Adipocyte (in vitro differentiated cells): ENCODE data around the gene NGF.
A peak's percentile ranks its signal among the peaks of the same experiment; 100 is the strongest.
"Not testable (repeated sequence)": the region's sequence is repeated elsewhere in the genome, so short reads cannot be mapped to it uniquely, and the experiment has no call there.

Source experiments
- DNase-seq: peaks from one replicate; pipeline ENCODE4 v3.0.0-alpha.2; 2015; ENCODE audit warnings: low read depth
- H3K27me3 ChIP-seq: replicated peaks from 2 replicates; pipeline ENCODE4 v1.7.0; 2013; ENCODE audit warnings: mild to moderate bottlenecking, low read length, moderate library complexity; ENCODE audit not compliant: control insufficient read depth, insufficient read depth
- H3K36me3 ChIP-seq: 2 replicates; pipeline ENCODE4 v1.7.0; 2013; ENCODE audit warnings: low read length, mild to moderate bottlenecking, moderate library complexity; ENCODE audit not compliant: control insufficient read depth, insufficient read depth, severe bottlenecking
- H3K4me1 ChIP-seq: 2 replicates; pipeline ENCODE4 v1.7.0; 2013; ENCODE audit warnings: mild to moderate bottlenecking, low read length, moderate library complexity; ENCODE audit not compliant: control insufficient read depth, insufficient read depth
- H3K4me3 ChIP-seq: 2 replicates; pipeline ENCODE4 v1.7.0; 2013; ENCODE audit warnings: mild to moderate bottlenecking, low read length, moderate library complexity
- H3K9ac ChIP-seq: 2 replicates; pipeline ENCODE4 v1.7.0; 2013; ENCODE audit warnings: mild to moderate bottlenecking, low read length, moderate library complexity
- H3K9me3 ChIP-seq: 2 replicates; pipeline ENCODE4 v1.7.0; 2013; ENCODE audit warnings: mild to moderate bottlenecking, low read length, moderate library complexity; ENCODE audit not compliant: control insufficient read depth

NGF gene

DNA sequence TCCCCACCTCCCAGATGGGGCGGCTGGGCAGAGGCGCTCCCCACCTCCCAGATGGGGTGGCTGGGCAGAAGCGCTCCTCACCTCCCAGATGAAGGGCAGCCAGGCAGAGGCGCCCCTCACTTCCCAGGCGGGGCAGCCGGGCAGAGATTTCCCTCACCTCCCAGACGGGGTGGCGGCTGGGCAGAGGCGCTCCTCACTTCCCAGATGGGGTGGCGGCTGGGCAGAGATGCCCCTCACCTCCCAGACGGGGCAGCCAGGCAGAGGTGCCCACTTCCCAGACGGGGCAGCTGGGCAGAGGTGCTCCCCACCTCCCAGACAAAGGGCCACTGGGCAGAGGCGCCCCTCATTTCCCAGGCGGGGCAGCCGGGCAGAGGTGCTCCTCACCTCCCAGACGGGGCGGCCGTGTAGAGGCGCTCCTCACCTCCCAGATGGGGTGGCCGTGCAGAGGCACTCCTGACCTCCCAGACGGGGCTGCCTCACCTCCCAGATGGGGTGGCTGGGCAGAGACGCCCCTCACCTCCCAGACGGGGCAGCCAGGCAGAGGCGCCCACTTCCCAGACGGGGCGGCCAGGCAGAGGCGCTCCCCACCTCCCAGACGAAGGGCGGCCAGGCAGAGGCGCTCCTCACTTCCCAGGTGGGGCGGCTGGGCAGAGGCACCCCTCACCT, 21.9 kb upstream of the NGF start:
- not testable (repeated sequence) for H3K9me3 ChIP-seq, H3K4me3 ChIP-seq, H3K9ac ChIP-seq, H3K36me3 ChIP-seq, DNase-seq, H3K27me3 ChIP-seq
- H3K4me1 ChIP-seq, result peaks cover 16% of the 10 kb centered on the region

DNA sequence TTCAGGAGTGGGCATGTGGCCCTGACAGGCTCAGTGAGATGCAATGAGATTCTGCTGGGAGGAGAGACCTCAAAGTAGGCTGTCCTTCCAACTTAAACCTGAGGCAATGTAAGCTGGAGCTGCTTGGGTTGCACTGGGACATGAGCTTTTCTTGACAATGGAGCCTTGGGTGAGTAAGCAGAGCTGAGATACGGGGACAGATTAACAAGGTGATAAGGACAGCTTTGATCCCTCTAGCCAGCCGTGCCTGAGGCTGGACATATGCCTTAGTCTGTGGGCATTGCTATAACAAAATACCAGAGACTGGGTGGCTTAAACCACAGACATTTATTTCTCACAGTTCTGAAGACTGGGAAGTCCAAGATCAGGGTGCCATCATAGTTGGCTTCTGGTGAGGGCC, 18.3 kb upstream of the NGF start:
- Histone ChIP-seq H3K9me3 (no peaks in the 10 kb centered on the region), H3K36me3 (no peaks in the 10 kb centered on the region), H3K4me1 (peaks cover 9% of the 10 kb centered on the region), H3K9ac (no peak overlapping the region), H3K27me3 (no peaks in the 10 kb centered on the region), H3K4me3 (no peak overlapping the region)
- no peak for DNase-seq

DNA sequence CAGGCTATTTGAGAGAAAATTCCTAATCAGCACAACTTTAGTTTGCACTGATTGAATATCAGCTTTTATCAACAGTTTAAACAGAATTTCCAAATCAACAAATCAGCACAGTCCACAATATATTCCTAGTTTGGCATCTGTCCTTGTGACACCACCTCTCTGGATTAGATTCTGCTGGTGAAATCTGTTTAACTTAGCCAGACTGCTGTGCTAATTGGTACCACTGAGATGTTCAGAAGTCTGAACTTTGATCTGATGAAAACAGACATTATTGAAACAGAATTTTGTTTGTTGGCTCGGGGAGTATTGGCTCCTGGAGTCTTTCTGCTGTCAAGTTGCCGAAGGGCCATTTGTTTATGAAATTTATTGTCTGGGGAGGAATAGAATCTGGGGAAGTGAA, 17.0 kb upstream of the NGF start:
- no peaks in the 10 kb centered on the region for H3K27me3 ChIP-seq
- H3K9me3 ChIP-seq, result no peaks in the 10 kb centered on the region
- H3K36me3 ChIP-seq, result no peaks in the 10 kb centered on the region
- H3K4me1 ChIP-seq, result peaks cover 9% of the 10 kb centered on the region
- no peak overlapping the region for H3K9ac ChIP-seq
- no peak for DNase-seq
- H3K4me3 ChIP-seq, result no peak overlapping the region

DNA sequence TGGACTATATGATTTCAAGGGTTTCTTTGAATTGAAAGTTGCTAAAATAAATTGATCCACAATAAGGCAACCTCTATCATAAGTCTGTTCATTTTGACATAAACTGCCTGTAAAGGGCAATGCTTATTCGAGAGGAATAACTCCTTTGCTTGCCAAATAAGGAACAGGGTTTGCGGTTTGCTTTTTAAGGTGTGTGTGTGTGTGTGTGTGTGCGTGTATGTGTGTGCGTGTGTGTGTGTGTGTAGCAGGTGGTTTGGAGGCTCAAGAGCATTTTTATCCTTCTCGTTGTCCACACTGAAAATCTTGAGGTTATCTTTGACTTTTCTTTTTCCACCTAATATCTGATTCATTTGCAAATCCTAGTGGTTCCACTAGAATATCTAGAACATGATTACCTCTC, 13.1 kb upstream of the NGF start:
- Histone ChIP-seq H3K36me3 (no peaks in the 10 kb centered on the region), H3K27me3 (no peaks in the 10 kb centered on the region), H3K4me1 (peaks cover 9% of the 10 kb centered on the region), H3K4me3 (no peak overlapping the region), H3K9me3 (no peaks in the 10 kb centered on the region), H3K9ac (no peak overlapping the region)
- DNase-seq, result no peak

DNA sequence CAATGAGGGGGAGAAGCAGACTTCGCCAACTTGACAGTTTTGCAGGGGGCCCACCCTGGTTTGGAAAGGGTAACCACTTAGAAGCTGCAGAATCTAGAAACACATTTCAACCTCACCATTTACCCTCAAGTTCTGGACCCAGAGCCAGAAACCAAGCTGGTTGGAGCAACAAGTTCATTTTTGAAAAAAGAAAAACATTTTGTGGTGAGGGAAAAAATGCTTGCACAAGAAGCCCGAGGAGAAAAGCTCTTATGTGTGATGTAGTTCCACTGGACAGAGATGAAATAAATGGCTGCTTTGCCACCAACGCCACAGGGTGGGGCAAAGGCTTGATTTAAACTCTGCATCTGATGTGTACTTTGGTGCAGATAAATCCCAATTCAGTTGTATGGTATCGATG, 10.6 kb upstream of the NGF start:
- H3K36me3 ChIP-seq, result no peaks in the 10 kb centered on the region
- no peaks in the 10 kb centered on the region for H3K9me3 ChIP-seq
- H3K4me3 ChIP-seq, result no peak overlapping the region
- H3K9ac ChIP-seq, result no peak overlapping the region
- peak; percentile 24 for DNase-seq
- peaks cover 2% of the 10 kb centered on the region for H3K27me3 ChIP-seq
- H3K4me1 ChIP-seq, result no peaks in the 10 kb centered on the region

DNA sequence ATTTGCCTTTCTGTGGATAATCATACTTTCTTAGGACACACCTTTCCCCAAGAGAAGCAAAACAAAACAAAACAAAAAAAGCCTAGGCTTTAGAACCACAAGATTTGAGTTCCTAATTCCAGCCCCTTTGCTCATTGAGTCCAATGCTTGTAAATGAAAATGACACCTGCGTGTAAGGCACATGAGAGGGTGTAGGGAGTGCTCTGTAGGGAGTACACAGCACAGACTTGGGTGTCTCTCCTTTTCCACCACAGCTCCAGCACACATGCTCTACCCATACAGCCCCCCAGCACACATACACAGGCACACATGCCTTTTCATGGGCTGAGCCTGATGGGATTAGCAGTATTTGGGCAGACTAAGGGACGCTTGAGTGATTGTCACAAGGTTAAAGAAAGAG, 9.2 kb upstream of the NGF start:
- no peaks in the 10 kb centered on the region for H3K4me1 ChIP-seq
- no peak overlapping the region for H3K9ac ChIP-seq
- peaks cover 2% of the 10 kb centered on the region for H3K27me3 ChIP-seq
- no peaks in the 10 kb centered on the region for H3K9me3 ChIP-seq
- H3K4me3 ChIP-seq, result no peak overlapping the region
- H3K36me3 ChIP-seq, result no peaks in the 10 kb centered on the region
- no peak for DNase-seq

DNA sequence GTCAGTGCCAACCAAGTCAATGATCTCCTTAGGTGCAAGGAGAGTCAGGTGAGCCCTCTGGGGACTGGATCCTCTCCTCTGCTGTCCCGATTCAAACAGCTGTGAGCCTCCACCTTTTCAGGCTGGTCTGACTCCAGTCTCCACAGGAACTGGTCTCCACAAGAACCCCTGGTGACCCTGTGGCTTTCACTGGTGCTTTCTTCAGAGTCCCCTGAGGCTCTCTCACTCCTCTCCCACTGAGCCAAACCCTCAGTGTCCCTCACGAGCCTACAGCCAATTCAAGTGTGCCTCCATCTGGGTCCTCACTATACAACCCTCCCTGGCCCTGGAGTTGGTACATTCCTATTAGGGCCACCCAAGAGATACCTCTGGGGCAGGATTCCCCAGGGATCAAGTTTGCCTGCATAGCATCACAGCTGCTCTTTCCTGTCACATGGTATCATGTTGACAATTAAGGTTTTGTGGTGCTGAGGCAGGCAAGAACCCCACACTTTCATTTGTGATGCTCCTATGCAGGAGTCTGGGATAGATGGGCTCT, 5.2 kb upstream of the NGF start:
- Histone ChIP-seq H3K27me3 (peaks cover 2% of the 10 kb centered on the region), H3K36me3 (no peaks in the 10 kb centered on the region), H3K9me3 (no peaks in the 10 kb centered on the region), H3K4me1 (peaks cover 9% of the 10 kb centered on the region), H3K9ac (no peak overlapping the region), H3K4me3 (no peak overlapping the region)
- DNase-seq, result no peak

DNA sequence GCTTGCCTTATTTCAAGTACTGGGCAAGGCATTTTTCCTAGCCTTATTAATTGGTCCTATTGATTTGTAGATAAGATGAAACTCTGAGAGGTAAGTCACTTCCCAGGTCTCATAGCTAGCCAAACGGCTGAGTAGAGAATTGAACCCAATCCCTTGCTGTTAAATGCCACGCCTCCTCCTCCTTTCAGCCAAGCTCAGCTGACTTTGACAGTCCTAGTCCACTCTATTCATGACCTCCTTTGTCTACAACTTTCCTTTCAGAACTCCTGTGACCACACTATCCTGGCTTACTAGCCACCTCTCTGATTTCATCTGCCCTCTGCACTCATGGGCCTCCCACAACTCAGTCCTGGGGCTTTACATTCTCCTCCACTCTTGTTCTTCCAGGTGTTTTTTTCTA, 3.9 kb upstream of the NGF start:
- Histone ChIP-seq H3K4me1 (peaks cover 13% of the 10 kb centered on the region), H3K4me3 (no peak overlapping the region), H3K36me3 (no peaks in the 10 kb centered on the region), H3K9me3 (no peaks in the 10 kb centered on the region), H3K27me3 (peaks cover 2% of the 10 kb centered on the region), H3K9ac (no peak overlapping the region)
- no peak for DNase-seq

DNA sequence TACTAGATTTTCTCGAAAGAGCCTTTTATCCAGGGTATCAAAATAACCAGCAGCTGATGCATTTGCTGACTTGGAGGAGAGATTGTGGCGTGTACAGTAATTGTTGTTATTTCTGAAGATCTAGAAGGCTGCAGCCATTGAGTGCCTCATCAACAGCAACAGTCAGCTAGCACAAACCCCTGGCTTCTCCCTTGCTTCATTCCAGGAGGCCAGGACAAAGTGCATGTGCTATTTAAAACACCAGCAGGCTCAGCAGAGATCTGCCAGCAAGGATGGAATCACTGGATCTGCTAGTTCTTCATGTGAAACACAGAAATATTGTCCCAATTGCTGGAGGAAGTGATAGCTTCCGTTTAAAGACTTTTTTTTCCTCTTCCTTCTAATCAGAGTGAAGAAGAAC, 2.8 kb upstream of the NGF start:
- Histone ChIP-seq H3K4me1 (peaks cover 20% of the 10 kb centered on the region), H3K27me3 (peaks cover 2% of the 10 kb centered on the region), H3K36me3 (no peaks in the 10 kb centered on the region), H3K4me3 (no peak overlapping the region), H3K9ac (no peak overlapping the region), H3K9me3 (no peaks in the 10 kb centered on the region)
- peak; percentile 38 for DNase-seq

DNA sequence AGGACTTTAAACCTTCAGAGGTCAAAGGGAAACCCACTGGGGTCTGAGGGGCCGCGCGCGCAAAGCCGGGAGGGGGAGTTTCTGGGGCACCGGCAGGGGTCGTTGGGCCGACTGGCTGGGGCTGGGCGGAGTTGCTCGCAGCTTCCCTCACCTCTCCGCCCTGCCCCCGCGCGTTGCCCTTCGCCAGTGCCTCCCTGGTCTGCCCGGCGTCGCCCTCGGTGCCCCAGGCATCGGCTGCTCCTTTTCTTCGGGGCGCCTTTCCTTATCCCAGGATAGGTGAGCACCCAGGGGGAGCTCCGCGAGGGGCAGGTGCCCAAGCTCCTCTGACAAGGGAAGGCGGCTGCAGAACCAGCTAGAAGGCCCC, 390 bp upstream of the NGF start:
- no peak for DNase-seq
- peaks cover 40% of the 10 kb centered on the region for H3K4me1 ChIP-seq
- no peaks in the 10 kb centered on the region for H3K27me3 ChIP-seq
- no peak overlapping the region for H3K4me3 ChIP-seq
- H3K9me3 ChIP-seq, result no peaks in the 10 kb centered on the region
- H3K9ac ChIP-seq, result no peak overlapping the region
- H3K36me3 ChIP-seq, result no peaks in the 10 kb centered on the region

DNA sequence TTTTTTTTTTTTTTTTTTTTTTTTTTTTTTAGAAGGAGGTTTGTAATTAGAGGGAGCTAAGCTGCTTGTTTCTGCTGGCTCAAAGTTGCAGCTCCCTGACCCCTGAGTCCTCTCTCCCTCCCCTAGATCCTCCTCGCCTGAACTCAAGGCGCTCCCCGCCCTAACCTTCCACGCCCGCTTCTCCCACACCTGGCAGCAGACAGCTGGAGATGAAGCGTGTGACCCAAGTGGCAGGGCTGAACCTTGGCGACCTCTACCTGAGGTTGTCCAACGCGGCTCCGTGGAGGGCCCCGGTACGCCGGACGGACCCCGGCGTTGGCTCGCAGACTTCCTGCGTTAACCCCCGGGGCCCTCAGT, 795 bp downstream of the NGF start:
- Histone ChIP-seq H3K4me1 (peaks cover 51% of the 10 kb centered on the region), H3K4me3 (peak overlapping the region; percentile 85), H3K9me3 (no peaks in the 10 kb centered on the region), H3K36me3 (no peaks in the 10 kb centered on the region), H3K9ac (peak overlapping the region; percentile 86), H3K27me3 (no peaks in the 10 kb centered on the region)
- peak; percentile 36 for DNase-seq

DNA sequence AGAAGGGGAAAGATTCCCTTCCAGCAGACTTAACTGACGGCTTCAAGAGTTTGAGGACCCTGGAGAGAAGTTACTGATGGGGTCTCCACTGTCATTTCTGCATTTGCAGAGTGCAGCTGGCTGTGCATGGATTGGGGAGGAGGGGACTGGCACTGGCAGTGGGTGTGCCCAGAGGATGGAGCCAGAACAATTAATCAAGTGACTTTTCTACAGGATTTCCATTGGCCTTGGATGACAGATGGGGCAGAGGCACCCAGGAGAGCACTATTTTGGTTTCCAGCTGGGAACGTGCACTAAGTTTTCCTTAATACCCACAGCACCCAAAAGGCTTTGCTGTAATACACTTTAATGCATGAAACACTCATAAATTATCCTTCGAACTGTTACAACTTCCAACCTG, 1.3 kb downstream of the NGF start:
- DNase-seq, result no peak
- no peaks in the 10 kb centered on the region for H3K27me3 ChIP-seq

More for the DNA sequence above, 1.3 kb downstream of the NGF start:
- Histone ChIP-seq H3K36me3 (no peaks in the 10 kb centered on the region), H3K9me3 (no peaks in the 10 kb centered on the region), H3K4me1 (peaks cover 57% of the 10 kb centered on the region), H3K4me3 (peak overlapping the region; percentile 85), H3K9ac (peak overlapping the region; percentile 86)
